H9 (cell line): Measurements from ENCODE around the gene CRB3. TPM values are rescaled to one million over a fixed set of nuclear protein-coding genes. Genes with fewer than 3 reads are reported as not detected.

Experiments
- DNase-seq: peaks from one replicate; pipeline ENCODE4 v3.0.0-alpha.2; 2017
- H2AFZ ChIP-seq: one replicate; pipeline ENCODE4 v1.6.1; 2013; ENCODE audit warnings: mild to moderate bottlenecking, low read length, control low read depth, moderate library complexity
- H2AK5ac ChIP-seq: 2 replicates; pipeline ENCODE4 v1.6.1; 2013; ENCODE audit warnings: low read length, control low read depth, mixed read lengths; ENCODE audit not compliant: insufficient read length
- H2BK120ac ChIP-seq: one replicate; pipeline ENCODE4 v1.6.1; 2013; ENCODE audit warnings: low read depth, mild to moderate bottlenecking, low read length, control low read depth, inconsistent platforms; ENCODE audit not compliant: poor library complexity, severe bottlenecking
- H2BK12ac ChIP-seq: 2 replicates; pipeline ENCODE4 v1.6.1; 2013; ENCODE audit warnings: low read length, control low read depth, mixed read lengths, low read depth; ENCODE audit not compliant: insufficient read length
- H2BK15ac ChIP-seq: 2 replicates; pipeline ENCODE4 v1.6.1; 2013; ENCODE audit warnings: low read depth, low read length, control low read depth
- H2BK20ac ChIP-seq: one replicate; pipeline ENCODE4 v1.6.1; 2013; ENCODE audit warnings: low read depth, mild to moderate bottlenecking, low read length, control low read depth, inconsistent platforms; ENCODE audit not compliant: poor library complexity, severe bottlenecking
- H2BK5ac ChIP-seq: 2 replicates; pipeline ENCODE4 v1.6.1; 2013; ENCODE audit warnings: low read length, control low read depth, mixed read lengths; ENCODE audit not compliant: insufficient read length
- H3K14ac ChIP-seq: 2 replicates; pipeline ENCODE4 v1.6.1; 2013; ENCODE audit warnings: low read length, control low read depth; ENCODE audit not compliant: insufficient read depth
- H3K18ac ChIP-seq: 2 replicates; pipeline ENCODE4 v1.6.1; 2013; ENCODE audit warnings: low read depth, mild to moderate bottlenecking, mixed read lengths, low read length, control low read depth; ENCODE audit not compliant: insufficient read length
- H3K23ac ChIP-seq: 2 replicates; pipeline ENCODE4 v1.6.1; 2013; ENCODE audit warnings: low read length, control low read depth, mixed read lengths, low read depth; ENCODE audit not compliant: insufficient read length
- H3K23me2 ChIP-seq: 2 replicates; pipeline ENCODE4 v1.6.1; 2013; ENCODE audit warnings: low read depth, mild to moderate bottlenecking, mixed read lengths, low read length, control low read depth; ENCODE audit not compliant: insufficient read length, poor library complexity, severe bottlenecking
- H3K27ac ChIP-seq: 2 replicates; pipeline ENCODE4 v1.5.1; 2013; ENCODE audit warnings: low read length, control low read depth, mixed read lengths, low read depth; ENCODE audit not compliant: insufficient read length
- H3K27me3 ChIP-seq: 2 replicates; pipeline ENCODE4 v1.6.1; 2013; ENCODE audit warnings: low read length, control low read depth, inconsistent platforms; ENCODE audit not compliant: insufficient read depth
- H3K4ac ChIP-seq: 2 replicates; pipeline ENCODE4 v1.6.1; 2013; ENCODE audit warnings: low read depth, mild to moderate bottlenecking, control low read depth, inconsistent platforms, low read length, moderate library complexity
- H3K4me1 ChIP-seq: 2 replicates; pipeline ENCODE4 v1.6.1; 2013; ENCODE audit warnings: low read length, control low read depth, inconsistent platforms; ENCODE audit not compliant: insufficient read depth
- H3K4me2 ChIP-seq: 2 replicates; pipeline ENCODE4 v1.6.1; 2013; ENCODE audit warnings: low read length, control low read depth, mixed read lengths; ENCODE audit not compliant: insufficient read length, insufficient read depth
- H3K56ac ChIP-seq: 2 replicates; pipeline ENCODE4 v1.6.1; 2013; ENCODE audit warnings: low read depth, mild to moderate bottlenecking, mixed read lengths, low read length, control low read depth; ENCODE audit not compliant: insufficient read length
- H3K79me1 ChIP-seq: 2 replicates; pipeline ENCODE4 v1.6.1; 2013; ENCODE audit warnings: low read depth, mild to moderate bottlenecking, moderate library complexity, low read length, control low read depth, inconsistent platforms; ENCODE audit not compliant: insufficient read depth, poor library complexity, severe bottlenecking
- H3K79me2 ChIP-seq: 2 replicates; pipeline ENCODE4 v1.6.1; 2013; ENCODE audit warnings: low read length, control low read depth, inconsistent platforms; ENCODE audit not compliant: insufficient read depth
- H3K9ac ChIP-seq: 2 replicates; pipeline ENCODE4 v1.6.1; 2013; ENCODE audit warnings: low read length, control low read depth, mixed read lengths; ENCODE audit not compliant: insufficient read length; ENCODE audit errors: extremely low read depth
- H3K9me3 ChIP-seq: one replicate; pipeline ENCODE4 v1.6.1; 2013; ENCODE audit warnings: low read depth, low read length, inconsistent platforms; ENCODE audit not compliant: control insufficient read depth
- H3T11ph ChIP-seq: one replicate; pipeline ENCODE4 v1.6.1; 2013; ENCODE audit warnings: mild to moderate bottlenecking, low read length, control low read depth, inconsistent platforms
- H4K20me1 ChIP-seq: one replicate; pipeline ENCODE4 v1.6.1; 2013; ENCODE audit not compliant: control insufficient read depth, insufficient read length, insufficient read depth
- H4K5ac ChIP-seq: 2 replicates; pipeline ENCODE4 v1.6.1; 2013; ENCODE audit warnings: low read depth, mild to moderate bottlenecking, mixed read lengths, low read length, control low read depth; ENCODE audit not compliant: insufficient read length
- H4K8ac ChIP-seq: replicated peaks from 2 replicates; pipeline ENCODE4 v1.6.1; 2013; ENCODE audit warnings: low read length, control low read depth, mixed read lengths, low read depth; ENCODE audit not compliant: insufficient read length
- H4K91ac ChIP-seq: 2 replicates; pipeline ENCODE4 v1.6.1; 2013; ENCODE audit warnings: low read depth, mild to moderate bottlenecking, moderate library complexity, mixed read lengths, low read length, control low read depth; ENCODE audit not compliant: insufficient read length
- H3K27ac Mint-ChIP-seq, 3 experiments: 2 replicates in 2 of 3; 3 replicates in 1 of 3; pipeline ENCODE4 v1.8.0; 2020 to 2021; ENCODE audit warnings: mixed read lengths in 3 of 3, mild to moderate bottlenecking in 1 of 3, moderate library complexity in 1 of 3
- H3K27me3 Mint-ChIP-seq: 2 replicates; pipeline ENCODE4 v1.8.0; 2021; ENCODE audit warnings: low read depth, mild to moderate bottlenecking, moderate library complexity, mixed read lengths
- H3K36me3 Mint-ChIP-seq, 3 experiments: 2 replicates in 2 of 3; 3 replicates in 1 of 3; pipeline ENCODE4 v1.8.0; 2020 to 2021; ENCODE audit warnings: low read depth in 3 of 3, mixed read lengths in 3 of 3; ENCODE audit not compliant: insufficient read depth in 1 of 3
- H3K4me1 Mint-ChIP-seq, 2 experiments: 2 replicates each; pipeline ENCODE4 v1.8.0; 2020; ENCODE audit warnings: mixed read lengths in 2 of 2
- H3K4me3 Mint-ChIP-seq, 2 experiments: 2 replicates in 1 of 2; 3 replicates in 1 of 2; pipeline ENCODE4 v1.8.0; 2020 to 2021; ENCODE audit warnings: mild to moderate bottlenecking in 2 of 2, mixed read lengths in 2 of 2, moderate library complexity in 1 of 2
- H3K9me3 Mint-ChIP-seq, 2 experiments: 2 replicates in 1 of 2; 3 replicates in 1 of 2; pipeline ENCODE4 v1.8.0; 2020; ENCODE audit warnings: mild to moderate bottlenecking in 2 of 2, mixed read lengths in 2 of 2, moderate library complexity in 1 of 2
- WGBS: extraction: QIAGEN DNeasy Blood & Tissue Kit; methylation state at CpG from one replicate; pipeline ENCODE4 v1.1.7; 2013; ENCODE audit warnings: missing lambda C conversion rate, low lambda C conversion rate, mixed read lengths; ENCODE audit not compliant: insufficient read length; ENCODE audit errors: extremely low coverage; 5-methylcytosine and 5-hydroxymethylcytosine counted together
- total RNA-seq: library from RNA; stranded (reverse); gene quantifications from 2 replicates; pipeline ENCODE4 v1.2.1, GENCODE V29; 2021
- TF ChIP-seq, protein P1 (sequence below): fragments of 200-600 bp; sonication (generic); conservative IDR thresholded peaks from 3 replicates; pipeline ENCODE4 v1.8.0; 2021; ENCODE audit warnings: antibody characterized with exemption, mild to moderate bottlenecking

CRB3 gene
- total RNA-seq, 1 experiment from 2014 or later: 32.1 TPM

DNA sequence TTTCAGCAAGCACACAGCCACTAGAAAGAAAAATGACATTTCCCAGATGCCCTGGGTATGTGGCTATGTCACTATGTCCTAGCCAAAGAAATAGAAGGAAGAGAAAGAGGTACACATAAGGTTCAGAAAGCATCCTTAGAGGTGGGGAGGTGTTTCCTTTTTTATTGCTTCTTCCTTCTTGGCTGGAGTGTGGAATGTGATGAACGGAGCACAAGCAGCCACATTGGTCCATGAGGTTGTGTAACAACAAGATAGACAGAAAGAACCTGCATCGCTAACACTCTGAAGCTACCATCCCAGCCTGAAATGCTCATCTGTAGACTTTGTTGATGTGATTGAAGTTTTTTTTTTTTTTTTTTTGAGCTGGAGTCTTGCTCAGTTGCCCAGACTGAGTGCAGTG is 11.2 kb upstream of the CRB3 start:
- no peaks in the 10 kb centered on the region for H3K27me3 Mint-ChIP-seq
- Histone ChIP-seq H2BK20ac (no peak overlapping the region), H4K91ac (no peak overlapping the region), H4K5ac (no peak overlapping the region), H4K20me1 (no peaks in the 10 kb centered on the region), H3K4me1 (no peaks in the 10 kb centered on the region), H2AK5ac (no peak overlapping the region), H3K27me3 (no peaks in the 10 kb centered on the region), H3K79me1 (no peaks in the 10 kb centered on the region), H3K14ac (no peak overlapping the region), H3K79me2 (no peaks in the 10 kb centered on the region), H3K56ac (no peak overlapping the region), H4K8ac (no peak overlapping the region), H3K18ac (no peak overlapping the region), H3K27ac (no peak overlapping the region), H3K9me3 (peaks cover 8% of the 10 kb centered on the region), H3T11ph (no peak overlapping the region), H2AFZ (no peak overlapping the region), H2BK120ac (no peak overlapping the region), H3K4me2 (no peak overlapping the region), H2BK12ac (no peak overlapping the region), H2BK15ac (no peak overlapping the region), H3K23ac (no peak overlapping the region), H3K4ac (no peak overlapping the region), H3K23me2 (no peaks in the 10 kb centered on the region), H3K9ac (no peak overlapping the region), H2BK5ac (no peak overlapping the region)
- no peak for DNase-seq
- no peak overlapping the region for H3K27ac Mint-ChIP-seq
- H3K36me3 Mint-ChIP-seq: peaks cover 31 to 53% (median 48%) of the 10 kb centered on the region in 3 experiments
- no peak overlapping the region for H3K4me3 Mint-ChIP-seq
- H3K4me1 Mint-ChIP-seq: no peaks in the 10 kb centered on the region; a peak in 1 of 4 replicates
- peaks cover 6 to 7% of the 10 kb centered on the region in 2 experiments; a peak in 4 of 5 replicates for H3K9me3 Mint-ChIP-seq
- WGBS: no CpG with 5 or more reads among the region's 2 CpGs
- TF ChIP-seq, protein P1, sequence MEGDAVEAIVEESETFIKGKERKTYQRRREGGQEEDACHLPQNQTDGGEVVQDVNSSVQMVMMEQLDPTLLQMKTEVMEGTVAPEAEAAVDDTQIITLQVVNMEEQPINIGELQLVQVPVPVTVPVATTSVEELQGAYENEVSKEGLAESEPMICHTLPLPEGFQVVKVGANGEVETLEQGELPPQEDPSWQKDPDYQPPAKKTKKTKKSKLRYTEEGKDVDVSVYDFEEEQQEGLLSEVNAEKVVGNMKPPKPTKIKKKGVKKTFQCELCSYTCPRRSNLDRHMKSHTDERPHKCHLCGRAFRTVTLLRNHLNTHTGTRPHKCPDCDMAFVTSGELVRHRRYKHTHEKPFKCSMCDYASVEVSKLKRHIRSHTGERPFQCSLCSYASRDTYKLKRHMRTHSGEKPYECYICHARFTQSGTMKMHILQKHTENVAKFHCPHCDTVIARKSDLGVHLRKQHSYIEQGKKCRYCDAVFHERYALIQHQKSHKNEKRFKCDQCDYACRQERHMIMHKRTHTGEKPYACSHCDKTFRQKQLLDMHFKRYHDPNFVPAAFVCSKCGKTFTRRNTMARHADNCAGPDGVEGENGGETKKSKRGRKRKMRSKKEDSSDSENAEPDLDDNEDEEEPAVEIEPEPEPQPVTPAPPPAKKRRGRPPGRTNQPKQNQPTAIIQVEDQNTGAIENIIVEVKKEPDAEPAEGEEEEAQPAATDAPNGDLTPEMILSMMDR: no peak
